HG02884 (cell line): ENCODE data around the gene LSAMP.
A peak's percentile ranks its signal among the peaks of the same experiment; 100 is the strongest.
"Not testable (repeated sequence)": the region's sequence is repeated elsewhere in the genome, so short reads cannot be mapped to it uniquely, and the experiment has no call there.

ENCODE experiments used
- ATAC-seq: cut with Tn5 transposase; IDR thresholded peaks from one replicate; pipeline ENCODE4 v1.9.1; 2021; ENCODE audit warnings: mild to moderate bottlenecking, moderate library complexity; ENCODE audit not compliant: unreplicated experiment

The LSAMP gene

DNA sequence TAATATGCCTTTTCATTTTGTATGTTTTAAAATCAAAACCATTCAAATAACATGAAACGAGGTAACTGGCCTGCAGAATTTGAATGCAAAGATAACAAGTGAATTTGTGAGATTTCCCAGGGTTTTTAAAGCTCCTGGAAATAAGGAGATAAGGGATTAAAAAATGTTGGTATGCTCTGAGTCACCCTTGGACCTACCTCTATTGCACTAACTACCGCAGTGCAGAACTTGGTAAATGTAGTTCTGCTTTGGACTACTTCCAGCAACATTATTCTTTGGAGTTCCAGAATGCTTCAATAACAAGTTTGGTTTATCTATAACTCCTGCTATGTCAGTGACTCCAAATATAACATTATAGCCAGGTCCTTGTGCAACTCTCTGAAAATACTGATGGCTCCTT lies 620.2 kb downstream of the LSAMP start:
- ATAC-seq, result no peak

DNA sequence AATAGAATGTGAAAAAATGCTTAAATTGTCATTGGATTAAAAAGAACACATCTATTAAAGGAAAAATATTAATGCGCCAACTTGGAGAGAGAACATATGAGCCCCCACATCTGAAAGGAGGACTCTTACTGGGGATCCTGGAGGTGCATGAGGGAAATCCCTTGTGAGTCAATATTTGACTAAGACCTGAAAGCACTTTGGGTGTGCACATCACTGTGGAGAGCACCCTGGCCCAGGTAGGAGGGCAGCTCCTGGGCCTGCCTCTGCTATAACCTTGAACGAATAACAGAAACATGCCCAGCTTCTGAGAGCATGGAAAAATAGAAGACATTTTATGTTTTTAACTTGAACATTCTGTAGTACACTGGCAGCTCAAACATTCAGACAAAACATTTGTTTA lies 622.2 kb downstream of the LSAMP start:
- ATAC-seq, result peak; percentile 56

DNA sequence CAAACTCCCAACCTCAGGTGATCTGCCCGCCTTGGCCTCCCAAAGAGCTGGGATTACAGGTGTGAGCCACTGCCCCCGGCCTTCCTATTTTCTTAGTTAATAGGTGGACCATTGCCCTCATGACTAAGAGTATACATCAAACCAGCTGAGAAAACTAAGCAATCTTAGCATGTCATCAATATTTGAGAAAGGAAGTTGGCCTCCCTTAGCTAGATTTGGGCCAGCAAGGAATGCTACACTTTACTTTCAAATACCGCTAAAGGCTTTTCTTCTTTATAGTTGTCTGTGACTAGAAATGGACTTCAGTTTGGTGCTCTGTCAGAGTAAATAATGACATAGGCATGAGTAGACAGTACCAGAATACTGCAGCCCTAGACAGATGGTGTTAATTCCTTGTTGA lies 622.7 kb downstream of the LSAMP start:
- ATAC-seq, result no peak

DNA sequence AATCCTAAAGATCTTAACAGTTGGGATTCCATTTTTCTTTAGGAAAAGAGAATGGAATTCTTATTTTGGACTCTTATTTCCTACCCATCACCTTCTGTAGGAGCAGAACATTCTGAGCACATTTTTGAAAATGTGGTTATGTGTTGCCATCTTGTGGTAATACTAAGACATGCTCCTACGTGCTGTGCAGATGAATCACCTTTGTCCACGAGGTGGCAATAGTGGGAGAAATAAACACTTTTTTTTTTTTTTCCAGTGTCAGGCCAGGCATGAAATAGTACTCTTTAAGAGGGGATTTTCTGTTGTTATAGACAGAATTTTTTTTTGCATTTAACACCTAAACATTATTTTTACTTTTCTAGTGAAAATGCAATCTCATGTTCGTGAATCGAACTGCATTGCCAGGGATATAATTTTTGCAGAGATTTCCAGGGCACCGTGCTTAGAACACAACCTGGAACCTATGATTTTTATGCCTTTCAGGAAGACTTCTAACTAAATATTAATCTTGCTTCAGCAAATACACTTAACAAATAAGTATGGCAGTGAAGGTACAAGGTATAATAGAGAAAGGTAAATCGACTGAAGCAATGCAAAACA lies 625.4 kb downstream of the LSAMP start:
- ATAC-seq, result peak; percentile 91

DNA sequence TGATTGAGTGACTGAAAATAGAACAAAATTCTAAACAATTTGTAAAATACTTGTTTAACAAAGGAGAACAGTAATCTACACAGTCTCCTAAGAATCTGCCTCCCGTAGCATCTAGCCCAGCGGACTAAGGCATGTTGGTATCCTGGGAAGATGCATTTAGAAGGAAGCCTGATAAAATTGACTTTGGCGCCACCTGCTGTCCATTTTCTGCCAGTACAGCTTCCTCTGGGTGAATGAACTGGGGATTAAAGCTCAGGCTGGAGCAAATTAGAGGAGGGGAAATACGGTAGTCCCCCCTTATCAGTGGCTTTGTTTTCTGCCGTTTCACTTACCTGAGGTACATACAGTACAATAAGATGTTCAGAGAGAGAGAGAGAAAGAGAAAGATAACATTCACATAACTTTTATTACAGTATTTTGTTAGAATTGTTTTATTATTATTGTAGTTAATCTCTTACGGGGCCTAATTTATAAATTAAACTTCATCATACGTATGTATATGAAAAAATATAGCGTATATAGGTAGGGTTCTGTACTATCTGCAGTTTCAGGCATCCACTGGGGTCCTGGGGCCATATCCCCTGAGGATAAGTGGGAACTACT lies 630.4 kb downstream of the LSAMP start:
- no peak for ATAC-seq

DNA sequence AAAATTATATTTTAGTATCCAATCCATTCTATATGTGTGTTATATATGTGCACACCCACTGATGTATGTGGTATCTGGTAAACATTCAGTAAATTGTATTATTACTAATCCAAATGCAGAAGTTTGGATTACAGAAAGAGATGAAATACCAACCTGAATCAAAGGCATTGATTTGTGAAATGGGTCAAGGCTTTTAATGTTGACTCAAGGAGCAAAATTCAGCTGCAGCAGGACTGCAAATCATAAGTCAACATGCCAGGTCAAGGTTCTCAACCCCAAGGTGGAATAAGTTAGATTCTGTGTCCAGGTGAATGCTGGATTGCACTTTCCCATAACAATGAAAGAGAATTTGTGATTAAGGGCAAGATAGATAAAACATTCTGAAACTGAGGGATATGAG lies 631.3 kb downstream of the LSAMP start:
- no peak for ATAC-seq

DNA sequence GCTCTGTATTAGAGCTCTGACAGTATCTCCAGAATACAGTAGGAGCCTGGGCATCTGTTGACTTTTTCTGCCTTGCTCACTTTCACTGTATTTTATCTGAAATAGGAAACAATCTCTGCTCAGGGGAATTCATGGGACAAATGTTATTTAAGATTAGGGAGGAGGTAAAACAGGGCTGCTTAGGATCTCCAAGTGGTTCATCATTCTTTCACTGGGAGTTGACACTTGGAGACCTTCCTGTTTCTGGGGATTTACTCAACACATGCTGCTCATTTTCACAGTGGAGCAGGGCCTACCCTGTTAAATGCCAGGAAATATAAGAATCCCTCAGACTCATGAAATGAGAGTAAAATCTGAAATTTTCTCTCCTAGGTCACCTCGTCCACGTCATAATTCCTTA lies 636.5 kb downstream of the LSAMP start:
- no peak for ATAC-seq

DNA sequence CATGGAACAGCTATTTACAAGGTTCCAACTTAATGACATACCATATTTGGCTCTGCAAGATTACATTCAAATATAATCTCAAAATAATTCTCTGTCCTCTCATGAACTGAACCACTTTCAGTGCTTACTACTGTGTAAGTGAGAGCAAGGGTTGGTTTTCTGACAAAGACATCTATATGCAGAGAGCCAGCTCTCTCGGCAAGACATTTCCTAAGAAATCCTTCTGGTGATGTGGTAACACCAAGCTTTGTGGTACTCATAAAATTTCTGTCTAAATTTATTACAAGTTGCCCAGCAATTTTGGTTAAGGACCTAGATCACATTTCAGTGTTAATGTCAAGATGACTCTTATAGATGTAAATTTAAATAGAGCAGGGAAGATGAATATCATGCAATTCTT lies 637.0 kb downstream of the LSAMP start:
- no peak for ATAC-seq

DNA sequence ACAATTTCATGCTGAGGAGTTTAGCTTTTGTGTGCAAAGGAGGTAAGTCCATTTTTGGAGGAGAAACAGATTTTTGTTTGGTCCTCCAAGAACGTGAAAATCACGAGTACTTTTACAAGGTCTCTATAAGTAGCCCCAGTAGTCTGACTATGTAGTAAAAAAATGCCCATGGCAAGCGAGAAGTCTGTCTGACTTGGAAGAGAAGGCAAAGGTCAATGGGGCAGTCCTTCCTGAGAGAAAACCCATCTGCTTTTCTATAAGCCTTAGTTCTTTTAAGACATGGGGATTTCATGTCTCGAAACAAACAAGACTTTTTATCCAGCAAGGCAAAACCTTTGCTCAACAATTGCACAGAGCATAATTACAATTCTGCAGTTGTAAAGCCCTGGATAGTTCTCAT lies 638.8 kb downstream of the LSAMP start:
- ATAC-seq, result no peak

DNA sequence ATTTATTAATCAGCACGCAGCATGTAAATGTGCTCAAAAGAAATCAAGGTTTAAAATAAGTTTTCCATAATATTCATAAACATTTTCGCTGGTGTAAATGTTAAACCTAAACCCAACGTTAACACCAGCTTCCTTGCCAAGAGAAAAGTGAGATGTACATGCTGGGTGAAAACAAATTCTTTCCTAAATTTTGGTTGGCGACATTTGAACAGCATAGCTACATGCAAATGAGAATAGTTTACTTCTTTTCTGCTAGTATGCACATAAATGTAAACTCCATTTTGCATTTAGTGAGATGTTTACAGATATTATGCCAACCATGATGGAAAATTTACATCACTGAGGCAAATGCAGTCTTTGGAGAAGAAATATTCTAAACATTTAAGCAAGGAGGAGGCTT lies 639.8 kb downstream of the LSAMP start:
- ATAC-seq, result no peak

DNA sequence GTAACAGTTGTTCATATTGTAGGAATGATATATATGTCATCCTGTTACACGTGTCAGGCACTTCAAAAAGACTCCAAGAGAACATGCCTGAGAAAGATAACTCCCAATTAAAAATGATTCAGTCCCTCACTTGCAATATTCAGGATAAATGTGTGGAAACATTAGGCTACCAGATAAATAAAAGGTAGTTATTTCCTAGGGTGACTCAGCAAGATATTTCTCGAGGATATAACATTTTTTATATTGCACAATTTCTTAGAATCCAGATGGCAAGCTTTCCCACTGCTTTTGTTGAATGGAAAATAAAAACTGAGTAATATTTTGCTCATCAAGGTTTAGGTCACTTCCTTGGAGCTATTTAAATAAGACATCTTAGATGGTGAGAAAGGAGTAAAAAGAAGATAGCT lies 640.6 kb downstream of the LSAMP start:
- ATAC-seq, result no peak

DNA sequence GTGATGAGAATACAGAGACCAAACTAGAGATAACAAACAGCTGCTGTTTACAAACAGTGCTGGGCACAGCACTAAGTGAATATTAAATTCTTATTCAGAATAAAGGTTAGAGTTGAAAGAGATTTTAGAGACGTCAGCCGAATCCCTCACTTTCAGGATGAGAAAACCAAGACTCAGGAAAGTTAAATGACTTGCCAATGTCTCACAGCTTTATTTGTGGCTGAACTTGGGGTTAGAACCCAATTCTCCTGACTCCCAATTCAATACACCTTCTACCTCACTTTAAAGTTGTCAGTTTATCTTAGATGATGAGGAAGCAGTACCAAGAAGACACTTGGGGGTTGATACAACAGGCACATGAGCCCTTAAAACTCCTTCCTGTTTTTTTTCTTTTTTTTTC lies 641.1 kb downstream of the LSAMP start:
- ATAC-seq, result no peak

DNA sequence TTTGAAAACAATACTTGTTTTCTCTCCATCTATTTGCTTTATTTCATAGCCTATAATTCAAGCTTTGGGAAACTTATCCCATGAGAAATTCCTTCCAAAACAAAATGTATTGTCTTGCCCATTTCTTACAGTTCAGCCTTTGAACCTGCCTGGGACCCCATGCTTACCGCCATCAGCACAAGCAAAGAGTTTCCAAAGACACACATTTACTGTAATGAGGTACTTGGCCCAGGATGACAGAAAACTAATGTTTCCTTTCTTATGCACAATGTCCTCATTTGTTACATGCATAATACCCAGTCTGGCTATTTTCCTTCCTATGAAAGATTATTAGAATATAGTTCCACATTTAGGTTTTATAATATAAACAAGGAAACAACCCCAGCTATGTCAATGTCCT lies 641.6 kb downstream of the LSAMP start:
- no peak for ATAC-seq

DNA sequence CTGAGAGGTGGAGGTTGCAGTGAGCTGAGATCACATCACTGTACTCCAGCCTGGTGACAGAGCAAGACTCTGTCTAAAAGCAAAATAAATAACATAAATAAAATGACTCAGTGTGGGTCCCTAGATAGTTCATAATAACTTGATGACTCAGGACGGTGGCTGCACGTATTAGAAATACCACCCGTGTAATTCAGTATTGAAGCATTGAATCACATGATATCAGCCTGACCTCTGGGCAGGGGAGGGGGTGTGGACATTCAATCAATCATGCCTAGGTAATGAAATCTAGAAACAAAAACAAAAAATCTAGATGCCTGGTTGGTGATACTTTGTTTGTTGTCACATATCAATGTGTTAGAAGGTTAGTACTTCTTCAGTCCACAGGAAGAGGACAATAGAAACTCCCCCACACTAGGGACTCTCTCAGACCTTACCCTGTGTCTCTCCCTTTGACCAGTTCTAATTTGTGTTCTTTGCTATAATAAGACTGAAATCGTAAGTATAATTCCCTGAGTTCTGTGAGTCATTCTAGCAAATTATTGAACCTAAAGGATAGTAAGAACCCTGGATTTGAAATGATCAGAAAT lies 644.7 kb downstream of the LSAMP start:
- no peak for ATAC-seq

DNA sequence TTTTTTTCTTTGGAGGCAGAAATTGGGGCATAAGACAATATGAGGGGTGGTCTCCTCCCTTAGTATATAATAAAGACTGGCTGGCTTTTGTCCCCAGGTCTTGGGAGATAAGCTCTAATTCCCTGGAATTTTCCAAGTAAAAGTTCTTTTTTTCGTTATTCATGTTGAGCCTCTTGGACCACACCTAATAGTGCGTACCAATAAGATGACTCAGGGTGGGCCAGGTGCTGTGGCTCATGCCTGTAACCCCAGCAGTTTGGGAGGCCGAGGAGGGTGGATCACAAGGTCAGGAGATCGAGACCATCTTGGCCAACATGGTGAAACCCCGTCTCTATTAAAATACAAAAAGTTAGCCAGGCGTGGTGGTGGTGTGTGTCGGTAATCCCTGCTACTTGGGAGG lies 645.2 kb downstream of the LSAMP start:
- ATAC-seq, result not testable (repeated sequence)

DNA sequence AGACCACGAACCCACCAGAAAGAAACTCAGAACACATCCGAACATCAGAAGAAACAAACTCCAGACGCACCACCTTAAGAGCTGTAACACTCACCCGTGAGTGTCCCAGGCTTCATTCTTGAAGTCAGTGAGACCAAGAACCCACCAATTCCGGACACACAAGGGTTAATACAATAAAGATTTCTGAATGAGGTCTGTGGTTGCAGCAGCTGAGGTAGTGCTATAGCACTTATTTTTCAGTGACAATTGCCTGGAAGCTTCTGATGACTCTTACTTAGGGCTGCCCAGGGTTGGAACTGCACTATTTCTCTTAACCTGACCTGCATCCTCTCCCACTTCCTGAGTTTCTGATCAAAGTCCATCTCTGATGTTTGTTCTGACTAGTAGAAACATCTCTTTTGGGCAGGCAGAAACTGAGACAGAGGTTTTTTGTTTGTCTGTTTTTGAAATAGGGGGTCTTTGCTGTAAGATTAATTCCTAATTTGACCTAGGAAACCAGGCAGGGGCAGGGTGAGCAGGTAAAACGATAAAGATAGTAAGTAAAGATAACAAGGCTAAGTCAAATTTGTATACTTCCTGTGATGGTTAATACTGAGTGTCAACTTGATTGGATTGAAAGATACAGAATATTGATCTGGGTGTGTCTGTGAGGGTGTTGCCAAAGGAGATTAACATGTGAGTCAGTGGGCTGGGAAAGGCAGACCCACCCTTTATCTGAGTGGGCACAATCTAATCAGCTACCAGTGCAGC lies 652.9 kb downstream of the LSAMP start:
- ATAC-seq, result no peak

DNA sequence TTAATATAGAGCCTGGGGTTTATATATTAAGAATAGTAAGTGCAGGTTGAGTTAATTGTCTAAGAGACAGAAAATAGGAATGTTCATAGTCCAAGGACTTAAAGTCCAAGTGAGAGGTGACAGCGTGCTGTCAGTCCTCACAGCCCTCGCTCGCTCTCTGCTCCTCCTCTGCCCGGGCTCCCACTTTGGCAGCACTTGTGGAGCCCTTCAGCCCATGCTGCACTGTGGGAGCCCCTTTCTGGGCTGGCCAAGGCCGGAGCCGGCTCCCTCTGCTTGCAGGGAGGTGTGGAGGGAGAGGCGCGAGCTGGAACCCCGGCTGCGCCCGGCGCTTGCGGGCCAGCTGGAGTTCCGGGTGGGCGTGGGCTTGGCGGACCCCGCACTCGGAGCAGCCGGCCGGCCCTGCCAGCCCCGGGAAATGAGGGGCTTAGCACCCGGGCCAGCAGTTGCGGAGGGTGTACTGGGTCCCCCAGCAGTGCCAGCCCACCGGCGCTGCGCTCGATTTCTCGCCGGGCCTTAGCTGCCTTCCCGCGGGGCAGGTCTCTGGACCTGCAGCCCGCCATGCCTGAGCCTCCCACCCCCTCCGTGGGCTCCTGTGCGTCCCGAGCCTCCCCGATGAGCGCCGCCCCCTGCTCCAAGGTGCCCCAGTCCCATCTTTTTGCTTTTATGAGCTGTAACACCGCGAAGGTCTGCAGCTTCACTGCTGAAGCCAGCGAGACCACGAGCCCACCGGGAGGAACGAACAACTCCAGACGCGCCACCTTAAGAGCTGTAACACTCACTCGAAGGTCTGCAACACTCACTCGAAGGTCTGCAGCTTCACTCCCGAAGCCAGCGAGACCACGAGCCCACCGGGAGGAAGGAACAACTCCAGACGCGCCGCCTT lies 653.8 kb downstream of the LSAMP start:
- not testable (repeated sequence) for ATAC-seq

DNA sequence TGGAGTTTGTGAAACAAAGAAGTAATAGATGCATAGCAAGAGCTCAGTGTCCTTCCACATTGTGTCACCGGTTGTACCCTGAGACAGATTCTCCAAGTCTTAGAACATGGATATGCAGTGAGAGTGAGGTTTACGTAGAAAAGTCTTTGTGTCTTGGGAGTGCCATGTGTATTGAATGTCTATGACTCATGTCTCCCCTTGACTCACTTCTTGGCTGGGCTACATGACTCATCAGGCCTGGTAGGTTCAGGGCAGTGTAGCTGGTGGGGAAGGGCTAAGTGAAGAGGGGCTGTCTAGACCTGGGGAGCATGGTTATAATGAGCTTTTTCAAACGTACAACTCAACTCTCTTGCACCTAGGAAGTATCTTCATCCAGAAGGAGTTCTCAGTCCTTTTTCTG lies 654.5 kb downstream of the LSAMP start:
- no peak for ATAC-seq

DNA sequence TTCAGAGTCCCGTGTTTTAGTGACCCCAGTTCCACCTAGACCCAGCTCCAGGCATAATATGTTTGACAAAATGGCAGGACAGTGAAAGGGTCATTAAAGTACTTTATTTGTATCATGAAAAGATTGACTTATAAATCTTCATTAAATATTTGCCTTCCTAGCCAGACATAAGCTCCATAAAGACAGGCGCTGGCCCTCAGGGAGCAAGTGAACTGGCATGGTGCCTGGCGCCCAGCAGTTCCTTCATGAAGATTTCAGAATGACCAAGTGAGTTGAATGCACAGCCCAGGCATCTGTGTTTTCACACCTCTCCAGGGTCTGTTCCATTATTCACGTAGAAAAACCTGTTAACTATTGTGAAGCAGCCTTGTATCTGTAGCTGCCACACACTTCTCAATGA lies 655.8 kb downstream of the LSAMP start:
- no peak for ATAC-seq

DNA sequence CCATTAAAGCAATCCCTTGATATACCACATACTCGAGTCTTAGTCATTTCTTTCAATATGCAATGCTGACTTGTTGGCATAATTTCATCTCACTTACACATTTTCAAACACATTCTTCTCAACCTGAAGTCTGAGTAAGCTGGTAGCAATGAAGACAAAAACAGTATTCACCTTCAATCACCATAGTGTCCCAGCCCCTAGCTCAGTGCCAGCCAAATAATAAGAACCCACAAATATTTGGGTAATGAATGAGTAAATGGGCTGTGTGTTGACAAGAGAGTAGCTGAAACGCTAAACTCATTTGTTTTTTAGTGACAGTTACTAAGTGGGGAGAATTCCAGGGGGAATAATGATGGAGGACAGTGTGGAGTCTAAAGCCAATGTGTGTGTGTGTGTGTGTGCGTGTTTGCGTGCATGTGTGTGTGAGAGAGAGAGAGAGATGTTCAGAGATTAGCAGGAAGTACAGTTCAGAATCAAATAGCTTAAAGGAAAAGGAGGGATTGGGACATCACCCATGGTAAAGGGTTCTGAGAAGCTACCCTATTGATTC lies 656.3 kb downstream of the LSAMP start:
- no peak for ATAC-seq

DNA sequence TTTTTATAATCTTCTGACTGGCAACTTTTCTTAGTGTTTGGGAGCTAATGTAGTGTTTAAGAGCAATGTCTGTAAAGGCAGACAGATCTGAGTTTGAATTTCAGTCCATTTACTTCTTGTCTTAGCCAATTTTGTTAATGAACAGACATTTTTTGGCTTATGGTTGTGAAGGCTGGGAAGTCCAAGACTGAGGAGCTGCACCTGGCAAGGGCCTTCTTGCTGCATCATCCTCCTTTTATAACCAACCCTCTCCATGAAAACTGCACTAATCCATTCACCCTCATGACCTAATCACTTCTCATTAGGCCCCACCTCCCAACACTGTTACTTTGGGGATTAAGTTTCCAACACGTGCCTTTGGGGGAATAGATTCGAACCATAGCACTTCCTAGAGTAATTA lies 657.5 kb downstream of the LSAMP start:
- ATAC-seq, result no peak
